ENCODE data around the gene KLHL35.

The KLHL35 gene

GRCh38 chr11:75441804-75442132 lies 8.8 kb upstream of the KLHL35 start:
- no peaks in the 10 kb centered on the region for H3K9me3 ChIP-seq
- TF ChIP-seq CTCF (IDR thresholded peaks at IDR 0.05), result no peak
- no peaks in the 10 kb centered on the region for H3K4me1 ChIP-seq (ENCODE audit: control insufficient read depth in 1 of 2, insufficient read depth in 1 of 2, low read depth in 1 of 2, low read length in 1 of 2)
- H3K27ac ChIP-seq, result no peak overlapping the region
- H3K4me3 ChIP-seq (ENCODE audit: low read depth in 1 of 2, low read length in 1 of 2), result no peak overlapping the region
- H3K27me3 ChIP-seq, result peaks cover 21% of the 10 kb centered on the region
- no peaks in the 10 kb centered on the region for H3K36me3 ChIP-seq

GRCh38 chr11:75440960-75441803 lies 8.2 kb upstream of the KLHL35 start:
- Histone ChIP-seq H3K27me3 (peaks cover 22% of the 10 kb centered on the region), H3K4me3 (ENCODE audit: low read depth in 1 of 2, low read length in 1 of 2) (no peak overlapping the region), H3K4me1 (ENCODE audit: control insufficient read depth in 1 of 2, insufficient read depth in 1 of 2, low read depth in 1 of 2, low read length in 1 of 2) (no peaks in the 10 kb centered on the region), H3K36me3 (no peaks in the 10 kb centered on the region), H3K27ac (no peak overlapping the region), H3K9me3 (no peaks in the 10 kb centered on the region)
- TF ChIP-seq CTCF (IDR thresholded peaks at IDR 0.05), result no peak

DNA sequence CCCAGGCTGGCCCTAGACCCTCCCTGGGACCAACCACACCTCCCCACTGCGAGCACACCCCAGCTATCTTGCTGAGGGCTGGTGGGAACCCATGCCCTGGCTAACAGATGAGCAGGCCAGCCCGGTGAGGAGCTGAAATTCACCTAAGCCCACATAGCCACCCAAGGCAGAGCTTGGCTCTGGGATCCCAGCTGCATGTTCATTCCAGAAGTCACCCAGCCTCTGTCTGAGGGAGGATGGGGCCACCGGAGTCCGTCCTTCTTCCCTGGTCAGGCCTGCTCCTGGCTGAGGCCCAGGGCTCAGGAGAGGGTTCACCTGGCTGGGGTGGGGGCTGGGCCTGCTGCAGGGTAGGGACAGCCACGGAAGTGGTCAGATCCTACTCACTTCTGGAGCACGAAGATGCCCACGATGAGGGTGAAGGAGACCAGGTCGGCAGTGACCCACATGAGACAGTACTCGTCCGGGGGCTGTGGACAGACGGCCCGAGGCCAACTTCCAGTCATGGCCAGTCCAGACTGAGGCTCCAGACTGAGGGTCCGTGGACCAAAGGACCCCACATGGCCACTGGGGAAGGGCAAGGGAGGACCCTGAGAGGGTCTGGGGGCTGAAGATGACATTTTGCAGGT lies 6.6 kb upstream of the KLHL35 start:
- H3K27ac ChIP-seq, result no peak overlapping the region
- no peaks in the 10 kb centered on the region for H3K4me1 ChIP-seq (ENCODE audit: control insufficient read depth in 1 of 2, insufficient read depth in 1 of 2, low read depth in 1 of 2, low read length in 1 of 2)
- peaks cover 22% of the 10 kb centered on the region for H3K27me3 ChIP-seq
- no peaks in the 10 kb centered on the region for H3K36me3 ChIP-seq
- no peaks in the 10 kb centered on the region for H3K9me3 ChIP-seq
- no peak for TF ChIP-seq CTCF (IDR thresholded peaks at IDR 0.05)
- H3K4me3 ChIP-seq (ENCODE audit: low read depth in 1 of 2, low read length in 1 of 2), result no peak overlapping the region

DNA sequence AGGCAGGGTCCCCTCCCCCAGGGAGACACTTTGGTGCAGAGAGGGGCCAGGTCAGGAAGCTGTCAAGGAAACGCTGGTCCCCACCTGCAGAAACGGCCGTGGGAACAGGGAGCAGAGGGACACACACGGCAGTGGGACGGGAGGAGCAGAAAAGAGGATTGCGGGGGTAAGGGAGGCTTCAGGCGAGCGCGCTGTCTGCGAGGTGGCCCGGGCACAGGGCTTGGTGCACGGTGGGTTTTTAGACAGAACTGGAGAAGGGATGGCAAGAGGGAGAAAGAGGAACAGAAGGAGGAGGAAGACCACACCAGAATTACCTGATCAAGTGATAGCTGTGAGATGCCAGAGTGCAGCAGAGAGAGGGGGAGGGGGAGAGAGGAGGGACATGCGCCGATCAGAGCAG lies 6.0 kb upstream of the KLHL35 start:
- no peaks in the 10 kb centered on the region for H3K4me1 ChIP-seq (ENCODE audit: control insufficient read depth in 1 of 2, insufficient read depth in 1 of 2, low read depth in 1 of 2, low read length in 1 of 2)
- no peaks in the 10 kb centered on the region for H3K36me3 ChIP-seq
- H3K27ac ChIP-seq, result no peak overlapping the region
- peaks cover 22% of the 10 kb centered on the region for H3K27me3 ChIP-seq
- H3K4me3 ChIP-seq (ENCODE audit: low read depth in 1 of 2, low read length in 1 of 2), result no peak overlapping the region
- no peaks in the 10 kb centered on the region for H3K9me3 ChIP-seq
- TF ChIP-seq CTCF (IDR thresholded peaks at IDR 0.05), result no peak

- H3K27me3 ChIP-seq, result peaks cover 27% of the 10 kb centered on the region
- no peak for TF ChIP-seq CTCF (IDR thresholded peaks at IDR 0.05)
These were observed 5.1 kb upstream of the KLHL35 start for GRCh38 chr11:75437966-75438659.

More at GRCh38 chr11:75437966-75438659, 5.1 kb upstream of the KLHL35 start:
- no peaks in the 10 kb centered on the region for H3K4me1 ChIP-seq (ENCODE audit: control insufficient read depth in 1 of 2, insufficient read depth in 1 of 2, low read depth in 1 of 2, low read length in 1 of 2)
- H3K4me3 ChIP-seq (ENCODE audit: low read depth in 1 of 2, low read length in 1 of 2), result no peak overlapping the region
- no peak overlapping the region for H3K27ac ChIP-seq
- H3K36me3 ChIP-seq, result no peaks in the 10 kb centered on the region
- no peaks in the 10 kb centered on the region for H3K9me3 ChIP-seq

Measured in neutrophil (primary cell).